Measurements from ENCODE around the gene PEPD.

The PEPD gene

GRCh38 chr19:33422369-33423180 is 99.0 kb downstream of the PEPD start:
- Histone ChIP-seq H3K36me3 (replicated peaks; ENCODE audit: insufficient read depth, low read length) (no peaks in the 10 kb centered on the region), H3K4me3 (ENCODE audit: low read length) (no peak overlapping the region), H3K9ac (ENCODE audit: low read length) (no peak overlapping the region), H3F3A (ENCODE audit: insufficient read depth, low read length) (no peaks in the 10 kb centered on the region), H3K9me2 (replicated peaks; ENCODE audit: insufficient read depth, low read length) (no peaks in the 10 kb centered on the region), H3K4me1 (ENCODE audit: low read length) (no peaks in the 10 kb centered on the region), H3K9me3 (replicated peaks; ENCODE audit: insufficient read depth, low read length) (no peaks in the 10 kb centered on the region), H3K4me2 (ENCODE audit: low read depth, low read length) (no peak overlapping the region), H3K79me2 (ENCODE audit: low read length) (no peaks in the 10 kb centered on the region), H4K20me1 (ENCODE audit: insufficient read depth, low read length) (no peaks in the 10 kb centered on the region), H3K27me3 (replicated peaks; ENCODE audit: insufficient read depth, low read length) (no peaks in the 10 kb centered on the region), H2AFZ (ENCODE audit: low read length) (no peak overlapping the region), H3K27ac (ENCODE audit: low read length) (no peak overlapping the region)
- no peak for TF ChIP-seq EZH2phosphoT487 (IDR thresholded peaks at IDR 0.05; ENCODE audit: low read length)
- DNase-seq: no peak

- Histone ChIP-seq H3K4me2 (ENCODE audit: low read depth, low read length) (no peak overlapping the region), H4K20me1 (ENCODE audit: insufficient read depth, low read length) (no peaks in the 10 kb centered on the region), H3K9ac (ENCODE audit: low read length) (no peak overlapping the region), H3K4me1 (ENCODE audit: low read length) (no peaks in the 10 kb centered on the region), H2AFZ (ENCODE audit: low read length) (no peak overlapping the region), H3F3A (ENCODE audit: insufficient read depth, low read length) (no peaks in the 10 kb centered on the region), H3K27ac (ENCODE audit: low read length) (no peak overlapping the region), H3K27me3 (replicated peaks; ENCODE audit: insufficient read depth, low read length) (no peaks in the 10 kb centered on the region), H3K9me3 (replicated peaks; ENCODE audit: insufficient read depth, low read length) (no peaks in the 10 kb centered on the region), H3K36me3 (replicated peaks; ENCODE audit: insufficient read depth, low read length) (no peaks in the 10 kb centered on the region), H3K4me3 (ENCODE audit: low read length) (no peak overlapping the region), H3K79me2 (ENCODE audit: low read length) (no peaks in the 10 kb centered on the region), H3K9me2 (replicated peaks; ENCODE audit: insufficient read depth, low read length) (no peaks in the 10 kb centered on the region)
- no peak for DNase-seq
- TF ChIP-seq EZH2phosphoT487 (IDR thresholded peaks at IDR 0.05; ENCODE audit: low read length): no peak
- no peak for TF ChIP-seq CTCF (IDR thresholded peaks at IDR 0.05; ENCODE audit: low read length)
- no peak for TF ChIP-seq EZH2 (optimal IDR thresholded peaks at IDR 0.05; ENCODE audit: low read depth, low read length)
Observed at GRCh38 chr19:33421368-33421767, 100.2 kb downstream of the PEPD start.

GRCh38 chr19:33420821-33421220 is 100.8 kb downstream of the PEPD start:
- H3F3A ChIP-seq (ENCODE audit: insufficient read depth, low read length): no peaks in the 10 kb centered on the region
- no peak overlapping the region for H2AFZ ChIP-seq (ENCODE audit: low read length)
- no peak overlapping the region for H3K27ac ChIP-seq (ENCODE audit: low read length)
- H3K4me3 ChIP-seq (ENCODE audit: low read length): no peak overlapping the region
- H3K4me1 ChIP-seq (ENCODE audit: low read length): no peaks in the 10 kb centered on the region
- H4K20me1 ChIP-seq (ENCODE audit: insufficient read depth, low read length): no peaks in the 10 kb centered on the region
- no peaks in the 10 kb centered on the region for H3K27me3 ChIP-seq (replicated peaks; ENCODE audit: insufficient read depth, low read length)
- H3K4me2 ChIP-seq (ENCODE audit: low read depth, low read length): no peak overlapping the region
- H3K36me3 ChIP-seq (replicated peaks; ENCODE audit: insufficient read depth, low read length): no peaks in the 10 kb centered on the region
- H3K9me2 ChIP-seq (replicated peaks; ENCODE audit: insufficient read depth, low read length): no peaks in the 10 kb centered on the region
- no peak overlapping the region for H3K9ac ChIP-seq (ENCODE audit: low read length)
- no peaks in the 10 kb centered on the region for H3K9me3 ChIP-seq (replicated peaks; ENCODE audit: insufficient read depth, low read length)
- DNase-seq: no peak
- no peaks in the 10 kb centered on the region for H3K79me2 ChIP-seq (ENCODE audit: low read length)
- no peak for TF ChIP-seq EZH2phosphoT487 (IDR thresholded peaks at IDR 0.05; ENCODE audit: low read length)
- TF ChIP-seq CTCF (IDR thresholded peaks at IDR 0.05; ENCODE audit: low read length): no peak

GRCh38 chr19:33419788-33420130 is 101.8 kb downstream of the PEPD start:
- Histone ChIP-seq H3K4me3 (ENCODE audit: low read length) (no peak overlapping the region), H3K9me3 (replicated peaks; ENCODE audit: insufficient read depth, low read length) (no peaks in the 10 kb centered on the region)

More at GRCh38 chr19:33419788-33420130, 101.8 kb downstream of the PEPD start:
- no peak for DNase-seq
- TF ChIP-seq CTCF (IDR thresholded peaks at IDR 0.05; ENCODE audit: low read length): no peak
- TF ChIP-seq EZH2 (optimal IDR thresholded peaks at IDR 0.05; ENCODE audit: low read depth, low read length): no peak
- no peak for TF ChIP-seq EZH2phosphoT487 (IDR thresholded peaks at IDR 0.05; ENCODE audit: low read length)
- H3K27ac ChIP-seq (ENCODE audit: low read length): no peak overlapping the region
- no peaks in the 10 kb centered on the region for H3K79me2 ChIP-seq (ENCODE audit: low read length)
- H2AFZ ChIP-seq (ENCODE audit: low read length): no peak overlapping the region
- no peaks in the 10 kb centered on the region for H4K20me1 ChIP-seq (ENCODE audit: insufficient read depth, low read length)
- no peak overlapping the region for H3K4me2 ChIP-seq (ENCODE audit: low read depth, low read length)
- no peaks in the 10 kb centered on the region for H3K9me2 ChIP-seq (replicated peaks; ENCODE audit: insufficient read depth, low read length)
- no peak overlapping the region for H3K9ac ChIP-seq (ENCODE audit: low read length)
- H3F3A ChIP-seq (ENCODE audit: insufficient read depth, low read length): no peaks in the 10 kb centered on the region
- no peaks in the 10 kb centered on the region for H3K4me1 ChIP-seq (ENCODE audit: low read length)
- H3K36me3 ChIP-seq (replicated peaks; ENCODE audit: insufficient read depth, low read length): no peaks in the 10 kb centered on the region
- no peaks in the 10 kb centered on the region for H3K27me3 ChIP-seq (replicated peaks; ENCODE audit: insufficient read depth, low read length)
